BJ (cell line): ENCODE data around the gene CNTN2. TPM values are rescaled to one million over a fixed set of nuclear protein-coding genes. Genes with fewer than 3 reads are reported as not detected.

Source experiments
- CTCF ChIA-PET: fragments of 350-600 bp; formaldehyde crosslinking; extraction: SDS; loops from one replicate; lab custom pipeline; 2021; ENCODE audit warnings: antibody characterized with exemption, inconsistent platforms; lab: Yijun Ruan, JAX
- POLR2A ChIA-PET: fragments of 300-600 bp; sonication (Branson Sonifier 250); formaldehyde crosslinking; extraction: SDS; loops from one replicate; lab custom pipeline; 2021; ENCODE audit warnings: antibody characterized with exemption; lab: Charles Lee
- DNase-seq: peaks from one replicate; pipeline ENCODE4 v3.0.0-alpha.2; 2011; ENCODE audit warnings: low read depth
- H3K27me3 ChIP-seq: 2 replicates; pipeline ENCODE4 v1.6.0; 2011; ENCODE audit warnings: low read length; ENCODE audit not compliant: control insufficient read depth, insufficient read depth
- H3K36me3 ChIP-seq: 2 replicates; pipeline ENCODE4 v1.5.1; 2011; ENCODE audit warnings: low read length; ENCODE audit not compliant: control insufficient read depth, insufficient read depth
- H3K4me3 ChIP-seq: 2 replicates; pipeline ENCODE4 v1.5.1; 2011; ENCODE audit warnings: low read depth, mild to moderate bottlenecking, control low read depth, low read length
- polyA plus RNA-seq: library from polyadenylated mRNA; depleted of rRNA; stranded (reverse); fragments of >200 nt; gene quantifications from 2 replicates; pipeline ENCODE4 v1.2.3, GENCODE V29; 2011
- TF ChIP-seq, protein P1 (sequence below): IDR thresholded peaks from 2 replicates; pipeline ENCODE4 v1.5.1; 2011; ENCODE audit warnings: low read depth, mild to moderate bottlenecking, control low read depth, inconsistent platforms, low read length, moderate library complexity; ENCODE audit not compliant: insufficient read depth

CNTN2 gene
- polyA plus RNA-seq, 1 experiment: not detected

DNA sequence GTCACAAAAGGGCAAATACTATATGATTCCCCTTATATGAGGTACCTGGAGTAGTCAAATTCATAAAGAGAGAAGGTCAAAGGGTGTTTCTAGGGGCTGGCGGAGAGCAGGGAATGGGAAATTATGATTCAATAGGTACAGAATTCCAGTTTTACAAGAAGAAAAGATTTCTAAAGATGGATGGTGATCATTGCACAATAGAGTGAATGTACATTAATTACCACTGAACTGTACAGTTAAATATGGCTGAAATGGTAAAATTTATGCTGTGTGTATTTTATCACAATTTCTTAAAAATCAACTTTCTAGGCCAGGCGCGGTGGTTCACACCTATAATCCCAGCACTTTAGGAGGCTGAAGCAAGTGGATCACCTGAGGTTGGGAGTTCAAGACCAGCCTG lies 59.4 kb downstream of the CNTN2 start:
- Histone ChIP-seq H3K36me3 (peaks cover 8% of the 10 kb centered on the region), H3K4me3 (no peak overlapping the region), H3K27me3 (no peaks in the 10 kb centered on the region)
- DNase-seq: no peak
- CTCF ChIA-PET: interaction anchor here (0.7 kb wide), 1 partner anchor 851 kb away, joined by 3 read pairs; no protein-coding TSS in a partner anchor
- POLR2A ChIA-PET: no interaction called here
- TF ChIP-seq, protein P1, sequence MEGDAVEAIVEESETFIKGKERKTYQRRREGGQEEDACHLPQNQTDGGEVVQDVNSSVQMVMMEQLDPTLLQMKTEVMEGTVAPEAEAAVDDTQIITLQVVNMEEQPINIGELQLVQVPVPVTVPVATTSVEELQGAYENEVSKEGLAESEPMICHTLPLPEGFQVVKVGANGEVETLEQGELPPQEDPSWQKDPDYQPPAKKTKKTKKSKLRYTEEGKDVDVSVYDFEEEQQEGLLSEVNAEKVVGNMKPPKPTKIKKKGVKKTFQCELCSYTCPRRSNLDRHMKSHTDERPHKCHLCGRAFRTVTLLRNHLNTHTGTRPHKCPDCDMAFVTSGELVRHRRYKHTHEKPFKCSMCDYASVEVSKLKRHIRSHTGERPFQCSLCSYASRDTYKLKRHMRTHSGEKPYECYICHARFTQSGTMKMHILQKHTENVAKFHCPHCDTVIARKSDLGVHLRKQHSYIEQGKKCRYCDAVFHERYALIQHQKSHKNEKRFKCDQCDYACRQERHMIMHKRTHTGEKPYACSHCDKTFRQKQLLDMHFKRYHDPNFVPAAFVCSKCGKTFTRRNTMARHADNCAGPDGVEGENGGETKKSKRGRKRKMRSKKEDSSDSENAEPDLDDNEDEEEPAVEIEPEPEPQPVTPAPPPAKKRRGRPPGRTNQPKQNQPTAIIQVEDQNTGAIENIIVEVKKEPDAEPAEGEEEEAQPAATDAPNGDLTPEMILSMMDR: no peak

DNA sequence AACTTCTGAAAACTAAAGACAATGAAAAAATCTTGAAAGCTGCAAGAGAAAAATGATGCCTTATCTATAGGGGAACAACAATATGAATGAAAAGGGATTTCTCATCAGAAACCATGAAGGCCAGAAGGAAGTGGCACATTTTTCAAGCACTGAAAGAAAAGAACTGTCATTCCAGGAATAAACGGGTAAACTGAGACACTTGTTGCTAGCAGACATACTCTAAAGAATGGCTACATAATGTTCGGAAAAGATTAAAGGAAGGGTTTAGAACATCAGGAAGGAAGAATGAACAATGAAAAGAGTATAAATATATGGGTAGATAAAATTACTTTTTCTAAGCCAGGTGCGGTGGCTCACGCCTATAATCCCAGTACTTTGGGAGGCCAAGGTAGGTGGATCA lies 64.3 kb downstream of the CNTN2 start:
- TF ChIP-seq, protein P1: no peak
- POLR2A ChIA-PET: no interaction called here
- CTCF ChIA-PET: interaction anchor here (0.5 kb wide), 1 partner anchor 59 kb away, joined by 4 read pairs; no protein-coding TSS in a partner anchor

DNA sequence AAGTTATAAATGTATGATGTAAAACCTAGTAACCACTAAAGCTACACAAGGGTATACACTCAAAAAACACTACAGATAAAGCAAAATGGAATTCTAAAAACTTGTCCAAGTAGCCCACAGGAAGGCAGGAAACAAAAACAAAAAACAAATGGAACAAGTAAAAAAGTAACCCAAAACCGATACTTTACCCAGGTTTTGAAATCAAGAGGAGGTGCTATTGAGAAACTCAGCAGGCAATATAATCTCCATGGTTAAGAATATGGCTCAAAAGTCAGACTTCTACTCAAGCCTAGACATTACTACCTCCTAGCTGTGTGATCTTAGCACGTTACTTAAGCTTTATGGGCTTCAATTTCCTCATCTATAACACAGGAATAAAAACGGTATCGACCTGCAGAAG lies 65.5 kb downstream of the CNTN2 start:
- POLR2A ChIA-PET: interaction anchor here (1.1 kb wide), 1 partner anchor 13 kb away, joined by 3 read pairs; the partner anchor contains the start of gene RBBP5
- no peak overlapping the region for H3K4me3 ChIP-seq

More for the DNA sequence above, 64.3 kb downstream of the CNTN2 start:
- Histone ChIP-seq H3K36me3 (peaks cover 7% of the 10 kb centered on the region), H3K27me3 (no peaks in the 10 kb centered on the region), H3K4me3 (no peak overlapping the region)
- DNase-seq: no peak

DNA sequence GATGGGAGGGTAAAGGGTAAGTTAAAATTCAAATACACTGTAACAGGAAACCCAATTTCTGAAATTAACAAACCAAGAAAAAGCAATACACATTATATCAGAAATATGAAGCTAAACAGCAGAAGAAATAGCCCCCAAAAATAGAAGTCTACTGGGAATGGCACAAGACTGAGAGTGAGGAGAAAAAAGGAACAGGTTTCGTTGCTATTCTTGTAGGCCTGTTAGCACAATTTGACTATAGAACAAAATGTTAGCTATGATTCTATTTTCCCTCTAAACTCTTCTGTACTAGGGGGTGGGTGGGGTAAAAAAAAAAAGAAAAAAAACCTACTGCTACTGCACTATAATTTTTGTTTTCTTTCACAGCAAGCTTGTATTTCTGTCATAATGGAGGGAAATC lies 66.3 kb downstream of the CNTN2 start:
- ChIA-PET POLR2A (interaction anchor here (1.1 kb wide), 1 partner anchor 12 kb away, joined by 3 read pairs; the partner anchor contains the start of gene RBBP5), CTCF (interaction anchor here (0.7 to 1.8 kb wide), 6 partner anchors 12 to 157 kb away, joined by 3 to 5 read pairs (median 4); partner anchors contain the start of gene RBBP5)
- Histone ChIP-seq H3K36me3 (peaks cover 6% of the 10 kb centered on the region), H3K4me3 (no peak overlapping the region), H3K27me3 (no peaks in the 10 kb centered on the region)
- DNase-seq: no peak
- TF ChIP-seq, protein P1: no peak

More for the DNA sequence above, 65.5 kb downstream of the CNTN2 start:
- TF ChIP-seq, protein P1: no peak
- Histone ChIP-seq H3K36me3 (peaks cover 7% of the 10 kb centered on the region), H3K27me3 (no peaks in the 10 kb centered on the region)
- no peak for DNase-seq
- CTCF ChIA-PET: interaction anchor here (1.1 to 1.8 kb wide), 2 partner anchors 13 to 148 kb away, joined by 3 to 5 read pairs; partner anchors contain the start of gene RBBP5

DNA sequence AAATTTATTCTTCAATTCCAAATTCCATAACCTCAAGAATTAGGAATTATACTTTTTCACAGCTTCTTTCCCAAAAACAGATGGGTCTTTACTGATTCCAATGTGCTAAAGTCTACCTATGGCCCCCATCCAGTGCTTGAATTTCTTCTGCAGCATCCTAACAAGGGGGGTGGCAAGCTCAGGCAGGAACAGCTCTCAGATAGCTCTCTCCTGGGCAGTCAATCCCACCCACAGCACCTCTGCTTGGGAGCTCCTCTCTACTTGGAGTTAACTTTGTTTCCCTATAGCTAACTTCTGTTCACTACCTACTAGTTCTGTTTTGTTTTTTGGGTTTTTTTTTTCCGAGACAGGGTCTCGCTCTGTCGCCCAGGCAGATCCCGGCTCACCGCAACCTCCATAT lies 66.7 kb downstream of the CNTN2 start:
- CTCF ChIA-PET: interaction anchor here (0.7 to 1.8 kb wide), 5 partner anchors 11 to 157 kb away, joined by 3 to 5 read pairs (median 4); partner anchors contain the start of gene RBBP5
- POLR2A ChIA-PET: no interaction called here
- no peak overlapping the region for H3K4me3 ChIP-seq
- H3K27me3 ChIP-seq: no peaks in the 10 kb centered on the region
- no peak for DNase-seq
- TF ChIP-seq, protein P1: no peak
- peaks cover 5% of the 10 kb centered on the region for H3K36me3 ChIP-seq
